Activated T-cell treated with anti-CD3 and anti-CD28 coated beads, Interleukin-2, amount 50 U/mL, for 1 hour (primary cell): ENCODE results near the gene MID1IP1.

Experiments
- DNase-seq: peaks from one replicate; pipeline ENCODE4 v3.0.0-alpha.2; 2020

MID1IP1 gene

GRCh38 chrX:38817004-38817703, 15.9 kb downstream of the MID1IP1 start:
- no peak for DNase-seq

- DNase-seq, result no peak
Observed at GRCh38 chrX:38819163-38819562, 17.9 kb downstream of the MID1IP1 start.

GRCh38 chrX:38819709-38820108, 18.4 kb downstream of the MID1IP1 start:
- no peak for DNase-seq

- no peak for DNase-seq
Observed at GRCh38 chrX:38820751-38821150, 19.5 kb downstream of the MID1IP1 start.

DNA sequence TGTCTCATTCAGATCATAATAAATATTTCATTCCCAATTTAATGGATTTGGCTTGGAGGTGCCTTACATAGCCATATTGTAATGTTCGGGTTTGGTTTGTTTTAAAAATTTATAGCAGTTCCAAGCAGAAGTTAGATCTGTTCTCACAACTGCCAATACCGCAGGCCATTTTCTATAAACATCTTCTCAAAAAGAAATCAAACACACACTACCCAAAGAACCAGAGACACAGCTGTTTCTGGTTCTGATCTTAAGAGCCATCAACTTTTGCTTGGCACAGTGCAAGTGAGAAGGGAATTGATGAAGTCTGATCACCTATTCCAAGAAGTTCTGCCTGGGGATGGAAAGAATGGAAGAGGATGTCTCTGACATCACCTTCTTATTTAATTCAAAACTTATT, 22.9 kb downstream of the MID1IP1 start:
- no peak for DNase-seq

- no peak for DNase-seq
Observed at GRCh38 chrX:38831949-38832348, 30.7 kb downstream of the MID1IP1 start.

- no peak for DNase-seq
Observed at GRCh38 chrX:38837389-38837788, 36.1 kb downstream of the MID1IP1 start.

DNA sequence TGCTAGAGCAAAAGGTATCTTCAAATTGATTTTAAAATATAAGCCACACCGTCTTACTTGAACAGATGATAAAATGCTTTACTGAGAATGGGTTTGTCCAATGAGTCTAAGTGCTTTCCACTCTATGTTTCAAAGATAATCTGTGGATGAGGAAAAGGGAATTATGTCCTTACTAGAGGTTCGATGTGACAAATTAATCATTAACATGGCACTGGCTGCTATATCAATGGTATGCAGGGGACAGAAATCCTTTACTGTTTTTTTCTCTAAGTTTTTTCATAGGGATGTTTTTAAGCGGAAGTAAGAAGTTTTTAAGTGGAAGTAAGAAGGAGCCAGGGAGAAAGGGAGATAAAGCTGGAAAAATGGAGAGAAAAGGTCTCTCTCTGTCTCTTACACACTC, 38.0 kb downstream of the MID1IP1 start:
- no peak for DNase-seq

DNA sequence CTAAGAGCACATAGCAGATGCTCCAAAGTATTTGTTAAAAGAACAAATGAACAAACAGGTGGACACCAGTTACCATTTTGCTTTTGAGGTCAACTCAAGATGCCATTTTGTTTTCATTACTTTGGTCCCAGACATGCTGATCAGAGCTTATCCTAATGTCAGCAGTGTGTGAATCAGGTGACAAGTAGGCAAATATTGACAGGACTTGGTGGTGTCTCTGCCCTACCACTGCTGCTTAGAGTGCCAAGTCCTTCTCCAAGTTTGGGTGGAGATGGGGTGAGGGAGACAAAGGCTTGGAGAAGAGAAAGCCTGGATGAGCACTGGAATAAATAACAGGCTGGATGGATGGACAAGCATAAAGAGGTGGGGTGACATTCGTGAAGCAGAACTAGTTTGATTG, 38.7 kb downstream of the MID1IP1 start:
- DNase-seq, result no peak

GRCh38 chrX:38841750-38842149, 40.5 kb downstream of the MID1IP1 start:
- no peak for DNase-seq

DNA sequence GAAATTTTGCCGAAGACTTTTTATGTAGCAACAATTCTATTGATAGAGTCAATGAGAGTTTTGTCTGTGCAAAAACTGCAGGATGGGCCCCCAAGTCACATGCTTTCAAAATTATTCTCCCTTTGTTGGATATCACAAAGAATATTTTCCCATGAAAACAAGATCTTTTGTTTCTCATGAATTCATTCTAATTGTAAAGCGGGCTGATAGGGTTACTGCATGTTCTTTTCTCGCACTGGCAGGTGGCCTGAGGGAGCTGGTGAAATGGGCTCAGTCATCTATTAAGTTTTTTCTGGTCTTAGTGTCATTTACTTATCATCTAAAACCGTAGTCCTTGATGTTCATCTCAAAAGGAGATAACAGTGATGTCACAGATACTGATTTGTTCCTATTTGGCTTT, 44.2 kb downstream of the MID1IP1 start:
- no peak for DNase-seq

DNA sequence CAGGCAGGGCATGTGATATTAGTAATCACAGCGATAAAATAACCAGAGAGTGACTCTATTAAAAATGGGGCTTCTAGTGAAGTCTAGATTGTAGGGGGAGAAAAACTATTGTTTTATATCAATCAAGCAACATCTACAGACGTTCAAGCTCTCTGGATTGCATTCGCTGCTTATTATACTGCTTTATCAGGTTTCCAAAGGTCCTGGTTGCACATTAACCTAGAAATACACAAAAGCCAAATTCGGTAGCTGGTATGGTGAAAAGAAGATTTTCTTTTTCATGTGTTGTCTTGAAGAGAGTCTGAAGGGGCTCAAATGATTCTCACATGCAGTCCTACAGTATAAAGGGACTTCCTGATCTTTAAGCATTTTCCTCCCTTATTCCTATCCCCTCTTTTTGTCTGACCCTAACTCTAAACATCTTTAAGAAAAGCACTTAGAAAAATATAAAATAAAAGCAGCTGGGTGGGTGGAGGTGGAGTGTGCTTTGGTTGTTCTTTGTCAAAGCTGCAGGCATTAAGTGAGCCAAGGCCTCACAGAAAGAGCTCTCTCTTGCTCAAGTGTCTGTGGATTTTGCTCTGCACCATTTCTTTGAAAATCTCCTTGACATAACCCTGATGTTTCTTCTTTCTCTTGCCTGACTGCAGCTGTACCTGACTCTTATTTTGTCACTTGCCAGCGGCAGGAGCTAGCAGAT, 46.1 kb downstream of the MID1IP1 start:
- DNase-seq, result no peak

DNA sequence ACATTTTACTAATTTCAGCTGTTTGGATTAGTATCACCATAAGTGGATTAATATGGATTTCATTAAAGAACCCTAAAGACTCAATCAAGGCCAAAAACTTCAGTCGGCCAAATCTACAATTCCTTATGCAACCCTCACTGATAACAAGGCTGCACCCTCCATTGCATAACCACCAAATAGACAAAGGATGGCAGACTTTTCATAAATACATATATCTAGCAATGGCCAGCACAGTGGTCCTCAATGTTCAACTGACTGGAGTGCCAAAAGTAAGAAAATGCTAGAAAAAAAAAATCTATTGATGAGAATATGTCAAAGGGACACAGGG, 46.6 kb downstream of the MID1IP1 start:
- no peak for DNase-seq

DNA sequence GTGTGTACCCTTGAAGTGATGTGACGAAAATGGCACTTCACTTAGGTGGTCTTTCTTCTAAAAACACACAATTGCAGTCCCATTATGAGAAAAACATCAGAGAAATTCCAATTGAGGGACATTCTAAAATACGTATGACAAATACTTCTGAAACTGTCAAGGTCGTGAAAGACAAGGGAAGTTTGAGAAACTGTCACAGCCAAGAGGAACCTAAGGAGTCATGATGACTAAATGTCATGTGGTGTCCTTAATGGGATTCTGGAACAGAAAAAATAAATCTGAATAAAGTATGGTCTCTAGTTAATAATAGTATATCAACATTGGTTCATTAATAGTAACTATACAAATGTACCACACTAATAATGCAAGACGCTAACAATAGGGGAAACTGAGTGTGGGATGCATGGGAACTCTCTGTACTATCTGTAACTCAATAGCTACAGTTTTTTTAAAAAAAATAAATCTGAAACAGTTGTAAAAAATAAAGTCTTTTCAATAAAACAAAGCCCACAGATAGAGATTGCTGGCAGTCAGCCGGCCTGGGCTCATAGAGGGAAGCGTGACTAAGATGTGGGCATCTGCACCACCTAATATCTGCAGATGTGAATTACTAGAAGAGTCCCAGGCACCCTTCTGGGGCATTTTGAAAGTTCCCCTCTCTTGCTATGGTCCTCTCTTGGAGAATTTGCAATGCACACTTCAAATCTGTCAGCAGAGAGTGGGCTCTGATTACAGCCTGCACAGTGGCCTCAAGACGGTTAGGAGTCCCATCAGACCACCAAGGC, 47.6 kb downstream of the MID1IP1 start:
- DNase-seq, result no peak

DNA sequence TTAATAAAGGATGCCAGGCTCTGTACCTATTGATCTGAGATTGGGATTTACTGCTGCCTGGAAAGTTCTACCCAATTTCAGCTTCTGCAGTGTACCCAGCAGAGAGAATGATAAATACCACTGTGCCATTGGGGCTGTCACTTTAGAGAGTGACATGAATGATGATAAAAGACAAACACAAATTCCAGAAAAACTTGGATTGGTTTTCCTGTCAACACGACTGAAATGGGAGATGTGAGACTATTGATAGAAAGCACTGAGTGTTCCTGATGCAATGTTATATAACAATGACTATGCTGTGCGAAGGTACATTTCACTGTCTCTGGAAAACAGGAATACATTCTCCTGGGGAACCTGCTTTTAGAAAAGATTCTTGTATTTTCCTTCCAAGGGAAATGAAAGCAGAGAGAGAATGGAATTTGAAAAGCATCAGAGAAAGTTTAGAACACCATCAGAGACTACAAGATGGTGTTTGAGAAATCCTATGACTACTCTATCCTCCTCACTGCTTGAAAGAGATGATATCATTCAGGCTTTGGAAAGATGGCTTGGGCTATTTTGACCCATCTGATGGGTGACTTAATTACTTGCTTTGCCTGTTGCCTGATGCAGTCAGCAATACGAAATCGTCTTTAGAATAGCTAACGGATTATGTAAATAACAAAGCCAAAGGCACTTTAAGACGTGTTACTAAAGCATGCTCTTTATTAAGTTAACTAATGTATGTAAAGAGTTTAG, 49.7 kb downstream of the MID1IP1 start:
- DNase-seq, result no peak

DNA sequence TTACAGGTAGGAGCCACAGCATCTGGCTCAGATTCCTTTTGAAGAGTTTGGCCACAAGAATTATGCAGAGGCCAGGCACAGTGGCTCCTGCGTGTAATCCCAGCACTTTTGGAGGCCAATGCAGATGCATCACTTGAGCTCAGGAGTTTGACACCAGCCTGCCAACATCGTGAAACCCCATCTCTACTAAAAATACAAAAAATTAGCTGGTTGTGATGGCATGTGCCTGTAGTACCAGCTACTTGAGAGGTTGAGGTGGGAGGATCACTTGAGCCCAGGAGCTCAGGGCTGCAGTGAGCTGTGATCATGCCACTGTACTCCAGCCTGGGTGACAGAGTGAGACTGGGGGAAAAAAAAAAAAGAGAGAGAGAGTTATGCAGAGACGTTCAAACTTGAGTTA, 53.0 kb downstream of the MID1IP1 start:
- no peak for DNase-seq
